M059J (cell line): Measurements from ENCODE around the gene PCBP3. TPM values are rescaled to one million over a fixed set of nuclear protein-coding genes. Genes with fewer than 3 reads are reported as not detected.
A peak's percentile ranks its signal among the peaks of the same experiment; 100 is the strongest.
"Not testable (repeated sequence)": the region's sequence is repeated elsewhere in the genome, so short reads cannot be mapped to it uniquely, and the experiment has no call there.

Experiments used
- DNase-seq: peaks from one replicate; pipeline ENCODE4 v3.0.0-alpha.2; 2012; ENCODE audit warnings: low read depth
- total RNA-seq: library from RNA; depleted of rRNA; stranded (reverse); fragments of >200 nt; shearing (Covaris generic); gene quantifications from 2 replicates; pipeline ENCODE4 v1.2.3, GENCODE V29; 2014

The PCBP3 gene
- total RNA-seq, 1 experiment from 2014 or later: 0.10 TPM

DNA sequence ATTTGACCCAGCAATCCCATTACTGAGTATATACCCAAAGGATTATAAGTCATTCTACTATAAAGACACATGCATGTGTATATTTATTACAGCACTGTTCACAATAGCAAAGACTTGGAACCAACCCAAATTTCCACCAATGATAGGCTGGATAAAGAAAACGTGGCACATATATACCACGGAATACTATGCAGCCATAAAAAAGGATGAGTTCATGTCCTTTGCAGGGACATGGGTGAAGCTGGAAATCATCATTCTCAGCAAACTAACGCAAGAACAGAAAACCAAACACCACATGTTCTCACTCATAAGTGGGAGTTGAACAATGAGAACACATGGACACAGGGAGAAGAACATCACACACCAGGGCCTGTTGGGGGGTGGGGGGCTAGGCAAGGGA, 165.1 kb downstream of the PCBP3 start:
- not testable (repeated sequence) for DNase-seq

DNA sequence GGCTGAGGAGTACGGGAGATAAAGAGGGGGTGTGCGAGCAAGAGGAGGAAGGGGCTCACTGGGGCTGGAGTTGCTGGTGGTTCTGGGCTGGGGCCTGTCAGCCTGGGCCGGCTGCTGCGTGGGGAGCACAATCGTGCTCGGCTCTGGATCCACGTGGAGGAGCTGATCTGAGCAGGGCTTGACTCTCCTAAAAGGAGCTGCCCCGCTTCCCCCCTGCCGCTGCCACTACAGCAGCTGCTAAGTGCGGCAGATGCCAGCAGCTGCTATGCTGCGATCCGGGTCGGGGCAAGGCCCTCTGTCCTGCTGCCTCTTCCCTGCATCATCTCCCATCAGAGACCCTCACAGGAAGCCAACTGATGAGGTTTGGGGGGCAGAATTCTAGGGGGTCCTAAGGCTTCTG, 165.9 kb downstream of the PCBP3 start:
- DNase-seq: no peak

DNA sequence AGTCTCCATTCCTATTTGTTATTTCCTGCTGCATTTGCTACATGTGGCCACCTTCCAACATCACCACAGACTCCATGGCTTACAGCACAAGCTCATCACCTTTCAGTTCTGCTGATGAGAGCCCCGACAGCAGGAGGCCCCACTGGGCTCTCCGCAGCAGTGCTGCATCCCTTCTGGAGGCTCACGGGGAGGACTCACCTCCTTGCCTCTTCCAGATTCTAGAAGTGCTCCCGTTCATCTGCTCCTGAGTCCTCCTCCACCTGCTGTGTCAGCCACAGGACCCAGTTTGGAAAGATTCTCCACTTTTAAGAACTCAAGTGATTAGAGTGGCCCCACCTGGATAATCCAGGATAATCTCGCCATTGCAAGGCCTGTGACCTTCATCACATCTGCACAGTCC, 167.6 kb downstream of the PCBP3 start:
- no peak for DNase-seq

DNA sequence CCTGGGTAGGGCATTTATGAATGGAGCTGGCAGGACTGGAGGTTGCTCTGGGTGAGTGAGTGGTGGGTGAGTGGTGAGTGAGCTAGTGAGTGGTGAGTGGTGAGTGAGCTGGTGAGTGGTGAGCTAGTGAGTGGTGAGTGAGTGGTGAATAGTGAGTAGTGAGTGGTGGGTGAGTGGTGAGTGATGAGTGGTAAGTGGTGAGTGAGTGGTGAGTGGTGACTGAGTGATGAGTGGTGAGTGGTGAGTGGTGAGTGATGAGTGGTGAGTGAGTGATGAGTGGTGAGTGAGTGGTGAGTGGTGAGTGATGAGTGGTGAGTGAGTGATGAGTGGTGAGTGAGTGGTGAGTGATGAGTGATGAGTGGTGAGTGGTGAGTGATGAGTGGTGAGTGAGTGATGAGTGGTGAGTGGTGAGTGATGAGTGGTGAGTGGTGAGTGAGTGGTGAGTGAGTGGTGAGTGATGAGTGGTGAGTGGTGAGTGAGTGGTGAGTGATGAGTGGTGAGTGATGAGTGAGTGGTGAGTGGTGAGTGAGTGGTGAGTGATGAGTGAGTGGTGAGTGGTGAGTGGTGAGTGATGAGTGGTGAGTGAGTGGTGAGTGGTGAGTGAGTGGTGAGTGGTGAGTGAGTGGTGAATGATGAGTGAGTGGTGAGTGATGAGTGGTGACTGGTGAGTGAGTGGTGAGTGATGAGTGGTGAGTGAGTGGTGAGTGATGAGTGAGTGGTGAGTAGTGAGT, 170.8 kb downstream of the PCBP3 start:
- DNase-seq: not testable (repeated sequence)

DNA sequence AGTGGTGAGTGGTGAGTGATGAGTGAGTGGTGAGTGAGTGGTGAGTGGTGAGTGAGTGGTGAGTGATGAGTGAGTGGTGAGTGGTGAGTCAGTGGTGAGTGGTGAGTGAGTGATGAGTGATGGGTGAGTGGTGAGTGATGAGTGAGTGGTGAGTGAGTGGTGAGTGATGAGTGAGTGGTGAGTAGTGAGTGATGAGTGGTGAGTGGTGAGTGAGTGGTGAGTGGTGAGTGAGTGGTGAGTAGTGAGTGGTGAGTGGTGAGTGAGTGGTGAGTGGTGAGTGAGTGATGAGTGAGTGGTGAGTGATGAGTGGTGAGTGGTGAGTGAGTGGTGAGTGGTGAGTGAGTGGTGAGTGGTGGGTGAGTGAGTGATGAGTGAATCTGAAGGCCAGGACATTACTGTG, 172.3 kb downstream of the PCBP3 start:
- not testable (repeated sequence) for DNase-seq

DNA sequence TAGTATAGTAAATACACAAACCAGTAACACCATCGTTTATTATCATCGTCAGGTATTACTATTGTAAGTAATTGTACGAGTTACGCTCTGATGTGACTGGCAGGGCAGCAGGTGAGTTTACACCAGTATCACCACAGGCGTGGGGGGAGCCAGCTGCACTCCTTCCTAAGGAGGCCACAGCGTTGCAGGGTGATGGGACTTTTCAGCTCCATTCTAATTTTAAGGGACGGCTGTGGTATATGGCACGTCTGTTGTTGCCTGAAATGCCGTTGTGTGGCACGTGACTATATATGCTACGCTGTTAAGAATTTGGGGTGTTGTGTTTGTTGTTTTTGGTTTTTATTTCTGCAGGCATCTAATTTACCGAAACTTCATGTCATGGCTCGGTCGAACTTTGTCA, 173.3 kb downstream of the PCBP3 start:
- DNase-seq: no peak

DNA sequence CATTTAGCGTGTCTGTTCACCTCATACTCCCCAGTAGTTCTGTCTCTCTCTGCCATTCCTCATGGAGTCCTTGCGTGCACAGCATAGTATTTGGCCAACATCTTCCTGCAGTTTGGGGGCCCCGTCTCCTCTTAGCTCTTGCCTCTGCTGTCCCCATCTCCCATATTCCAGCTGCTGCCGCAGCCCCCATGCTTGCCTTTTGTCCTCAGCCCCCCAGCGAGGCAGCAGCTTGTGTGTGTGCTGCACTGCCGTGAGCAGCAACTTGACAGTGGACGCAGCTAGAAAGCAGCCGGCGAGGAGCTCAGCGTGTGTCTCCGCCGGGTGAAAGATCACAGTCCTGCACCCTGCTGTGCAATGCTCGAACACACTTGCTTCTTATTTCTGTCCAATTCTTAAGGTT, 173.8 kb downstream of the PCBP3 start:
- no peak for DNase-seq

DNA sequence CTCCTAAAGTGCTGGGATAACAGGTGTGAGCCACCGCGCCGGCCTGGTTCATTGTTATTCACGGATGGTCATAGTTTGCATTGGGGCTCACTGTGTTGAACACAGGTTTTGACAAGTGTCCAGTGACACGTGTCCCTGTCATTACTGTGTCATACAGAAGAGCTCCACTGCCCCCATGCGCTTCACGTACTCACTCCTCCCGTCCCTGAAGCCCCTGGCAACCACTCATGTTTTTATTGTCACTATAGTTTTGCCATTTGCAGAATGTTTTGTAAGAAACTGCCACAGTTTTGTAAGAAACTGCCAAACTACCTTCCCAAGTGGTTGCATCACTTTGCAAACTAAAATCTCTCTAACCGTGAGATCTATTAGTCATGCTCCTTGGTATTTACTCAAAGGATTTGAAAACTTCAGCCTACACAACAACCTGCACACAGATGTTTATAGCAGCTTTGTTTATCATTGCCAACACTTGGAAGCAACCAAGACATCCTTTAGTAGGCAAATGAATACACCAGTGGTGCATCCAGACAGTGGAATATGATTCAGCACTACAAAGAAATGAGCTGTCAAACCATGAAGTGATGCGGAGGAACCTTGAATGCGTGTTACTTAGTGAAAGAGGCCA, 174.9 kb downstream of the PCBP3 start:
- peak; percentile 88 for DNase-seq

DNA sequence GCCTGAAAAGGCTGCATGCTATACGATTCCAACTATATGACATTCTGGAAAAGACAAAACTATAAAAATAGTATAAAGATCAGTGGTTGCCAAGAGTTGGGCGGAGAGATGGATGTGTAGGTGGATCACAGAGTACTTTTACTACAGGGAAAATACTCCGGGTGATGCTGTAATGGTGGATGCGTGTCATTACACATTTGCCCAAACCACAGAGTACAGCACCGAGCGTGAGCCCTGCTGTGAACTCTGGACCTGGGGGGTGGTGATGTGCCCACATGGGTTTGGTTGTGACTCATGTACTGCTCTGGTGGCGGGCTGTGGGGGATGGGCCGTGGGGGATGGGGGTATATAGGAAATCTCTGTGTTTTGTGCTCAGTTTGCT, 175.4 kb downstream of the PCBP3 start:
- DNase-seq: peak; percentile 89

DNA sequence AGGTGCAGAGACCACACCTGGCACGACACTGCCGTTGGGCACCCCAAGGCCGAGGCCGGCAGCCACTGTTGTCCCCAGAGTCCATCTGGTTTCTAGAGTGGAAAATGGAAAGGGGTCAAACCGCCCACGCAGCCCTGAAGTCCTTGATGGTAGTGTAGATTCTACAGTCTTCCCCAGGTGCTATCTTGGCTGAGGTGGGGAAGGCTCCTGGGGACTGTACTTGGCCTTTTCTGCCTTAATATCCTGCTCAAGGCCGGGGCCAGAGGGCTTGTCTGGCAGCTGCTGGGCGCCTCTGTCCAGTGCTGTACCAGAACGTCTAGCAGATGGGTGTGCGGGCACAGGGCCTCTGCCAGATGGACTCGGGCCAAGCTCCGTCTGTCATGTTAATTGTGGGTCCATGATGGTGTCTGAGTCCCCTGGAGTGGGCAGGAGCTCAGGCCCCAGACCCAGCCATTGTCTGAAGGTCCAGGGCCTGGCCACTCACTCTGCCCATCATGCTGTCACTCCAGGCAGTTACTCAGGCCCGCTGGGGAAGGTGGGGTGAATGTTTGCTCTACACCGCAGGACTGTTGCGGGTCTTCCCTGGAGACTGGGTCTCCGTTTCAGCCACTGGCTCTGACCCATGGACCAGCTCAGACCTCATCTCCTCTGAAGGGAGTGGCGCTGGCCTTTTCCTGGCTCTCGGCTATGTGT, 176.1 kb downstream of the PCBP3 start:
- peak; percentile 15 for DNase-seq

DNA sequence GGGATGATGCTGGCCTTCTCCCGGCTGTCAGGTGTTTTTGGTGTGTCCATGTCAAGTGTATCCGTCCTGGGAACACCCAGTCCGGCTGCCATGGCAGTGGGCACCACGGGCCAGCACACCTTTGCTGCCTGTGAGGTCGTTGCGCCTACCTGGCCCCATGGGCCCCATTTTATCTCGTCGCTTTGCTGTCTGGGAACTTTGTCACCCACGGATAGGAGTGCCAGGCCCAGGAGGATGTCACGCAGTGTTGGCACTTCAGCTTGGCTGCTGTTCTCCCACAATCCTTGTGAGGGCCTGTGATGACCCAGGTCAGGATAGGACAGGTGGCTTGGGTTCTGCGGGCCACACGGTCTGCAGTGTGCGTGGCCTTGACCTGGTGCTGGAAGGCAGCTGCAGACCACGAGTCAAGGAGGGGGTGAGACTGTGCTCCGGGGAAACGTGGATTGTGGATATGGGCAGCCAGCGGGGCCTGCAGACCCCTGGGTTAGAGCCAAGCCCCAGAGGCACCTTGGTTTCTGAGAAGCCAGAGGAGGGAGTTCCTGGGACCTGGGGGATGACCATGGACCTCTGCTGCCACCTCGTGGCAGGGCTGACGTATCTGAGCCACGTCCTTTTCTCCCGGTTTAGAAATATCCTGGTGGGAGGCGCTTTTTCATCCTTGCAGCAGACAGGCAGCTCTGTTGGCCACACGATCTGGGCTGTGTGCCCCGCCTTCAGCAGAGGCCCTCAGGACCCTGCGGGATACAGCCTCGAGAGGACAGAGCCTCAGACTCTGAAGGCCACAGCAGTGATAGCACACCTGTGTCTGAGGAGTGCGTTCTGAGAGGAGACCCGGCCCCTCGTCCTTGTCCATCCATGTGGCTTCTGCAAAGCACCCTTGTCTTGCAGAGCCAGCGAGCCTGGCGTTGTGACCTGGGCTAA, 176.9 kb downstream of the PCBP3 start:
- DNase-seq: peak; percentile 86

DNA sequence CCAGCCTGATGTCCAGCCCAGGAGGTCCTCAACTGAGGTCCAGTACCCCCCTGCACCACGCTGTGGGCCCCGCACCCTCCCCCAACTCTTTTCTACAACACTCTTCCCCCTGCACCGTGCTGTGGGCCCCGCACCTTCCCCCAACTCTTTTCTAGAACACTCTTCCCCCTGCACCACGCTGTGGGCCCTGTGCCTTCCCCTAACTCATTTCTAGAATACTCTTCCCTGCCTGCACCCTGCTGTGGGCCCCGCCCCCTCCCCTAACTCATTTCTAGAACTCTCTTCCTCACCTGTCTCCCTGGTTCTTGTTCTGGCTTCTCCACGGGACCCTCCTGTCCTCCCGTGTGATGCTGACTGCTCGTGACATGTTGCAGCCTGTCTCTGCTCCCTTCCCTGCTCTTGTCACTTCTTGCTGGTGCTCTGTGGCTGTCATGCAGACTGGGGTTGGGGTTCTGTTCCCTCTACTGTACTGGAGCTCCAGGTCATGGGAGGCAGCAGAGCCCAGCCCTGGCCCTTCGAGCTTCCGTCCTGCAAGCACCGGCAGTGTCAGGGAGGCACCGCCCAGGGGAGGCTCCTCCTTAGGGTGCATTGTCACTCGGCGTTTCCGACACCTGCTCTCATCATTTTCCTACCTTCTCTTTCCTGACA, 177.9 kb downstream of the PCBP3 start:
- no peak for DNase-seq

DNA sequence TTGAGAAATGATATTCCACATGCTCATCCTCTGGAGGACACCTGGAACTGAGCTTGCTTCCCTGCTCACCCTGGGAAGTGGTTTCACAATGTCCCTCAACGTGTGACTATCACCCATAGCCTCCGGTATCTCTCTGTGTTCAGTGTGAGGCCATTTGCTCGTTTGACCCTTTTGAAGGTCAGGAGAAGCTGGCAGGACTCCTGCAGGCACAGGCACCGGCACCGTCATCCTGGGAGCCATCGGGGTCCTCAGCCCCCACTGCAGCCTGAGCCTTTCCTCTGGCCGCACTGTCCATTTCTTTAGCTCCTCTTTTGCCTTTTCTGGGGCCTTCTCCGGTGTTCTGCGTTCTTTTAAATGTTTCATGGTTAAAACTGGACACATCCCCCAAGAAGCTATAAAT, 178.5 kb downstream of the PCBP3 start:
- DNase-seq: no peak

DNA sequence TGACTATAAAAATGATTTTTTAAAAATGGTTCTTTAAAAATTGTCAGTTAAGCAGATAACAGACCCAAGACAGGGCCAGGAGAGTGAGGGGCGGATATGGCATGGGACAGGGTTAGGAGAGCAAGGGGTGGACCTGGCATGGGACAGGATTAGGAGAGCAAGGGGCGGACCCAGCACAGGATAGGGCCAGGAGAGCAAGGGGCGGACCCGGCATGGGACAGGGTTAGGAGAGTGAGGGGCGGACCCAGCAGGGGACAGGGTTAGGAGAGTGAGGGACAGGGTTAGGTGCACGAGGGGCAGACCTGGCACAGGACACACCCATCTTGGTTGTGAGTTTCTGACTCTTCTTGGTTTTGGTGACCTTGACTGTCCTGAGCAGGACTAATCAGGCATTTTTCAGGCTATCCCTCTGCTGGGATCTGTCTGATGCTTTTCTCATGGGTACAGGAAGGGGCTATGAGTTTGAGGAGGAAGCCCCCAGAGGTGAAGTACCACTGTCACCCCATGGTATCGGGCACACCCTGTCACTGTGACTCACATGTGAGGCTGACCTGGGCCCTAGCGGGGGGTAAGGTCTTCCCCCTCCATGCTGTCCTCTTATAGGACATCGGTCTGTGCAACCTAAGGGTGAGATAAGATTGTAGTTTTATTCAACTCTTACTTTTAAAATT, 179.0 kb downstream of the PCBP3 start:
- no peak for DNase-seq

DNA sequence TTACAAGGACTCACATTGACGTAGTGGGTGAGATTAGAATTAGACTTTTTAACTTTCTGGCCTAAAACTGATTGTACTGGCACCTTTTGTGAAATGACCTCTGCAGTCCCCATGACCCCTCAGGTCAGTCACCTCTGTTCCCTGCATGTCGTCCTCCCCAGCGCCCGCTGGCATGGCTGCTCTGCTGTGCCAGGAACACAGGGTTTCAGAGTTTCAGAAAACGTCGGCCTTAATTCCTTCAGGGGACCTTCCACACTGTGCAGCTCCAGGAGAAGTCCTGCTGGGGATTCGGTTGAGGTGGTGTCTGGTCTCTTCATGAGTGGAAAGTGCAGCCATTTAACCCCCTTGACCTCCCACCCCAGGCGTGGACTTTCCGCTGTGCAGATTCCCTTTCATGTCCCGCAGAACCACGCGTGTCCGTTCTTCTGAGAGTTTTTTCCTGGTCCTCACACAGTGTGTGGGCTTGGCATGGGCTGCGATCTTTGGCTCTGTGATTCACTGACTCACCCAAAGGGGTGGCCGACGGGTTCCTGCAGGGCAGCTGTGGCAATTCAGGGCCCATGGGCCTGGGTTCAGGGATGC, 179.7 kb downstream of the PCBP3 start:
- no peak for DNase-seq

DNA sequence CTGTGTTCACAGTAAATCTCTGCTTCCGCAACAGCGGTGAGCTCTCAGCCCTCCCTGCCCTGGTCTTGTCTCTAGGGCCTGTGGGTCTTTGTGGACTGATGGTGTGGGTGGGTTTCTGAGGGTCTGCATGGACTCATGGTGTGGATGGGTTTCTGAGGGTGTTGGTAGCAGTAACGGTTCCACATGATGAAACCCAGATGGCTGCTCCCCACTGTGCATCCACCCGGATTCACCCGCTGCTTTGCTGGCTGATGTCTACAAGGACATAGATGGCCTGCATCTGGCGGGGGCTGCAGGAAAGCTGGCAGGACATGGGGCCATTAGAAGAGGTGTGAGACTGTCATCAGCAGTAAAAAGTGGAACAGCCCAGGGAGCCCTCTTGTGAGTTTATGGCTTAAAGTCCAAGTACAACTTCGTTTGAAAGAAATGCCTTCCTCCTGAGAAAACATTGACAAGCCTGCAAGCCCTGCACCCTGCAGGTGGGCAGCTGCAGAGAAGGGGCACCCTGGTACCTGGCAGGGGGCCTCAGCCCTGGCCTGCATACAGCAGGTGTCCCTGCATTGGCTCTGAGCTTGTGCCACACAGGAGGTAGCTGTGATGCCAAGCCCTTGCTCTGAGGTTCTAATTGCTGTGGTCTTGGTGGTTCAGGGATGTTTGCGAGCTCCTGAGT, 181.2 kb downstream of the PCBP3 start:
- no peak for DNase-seq

DNA sequence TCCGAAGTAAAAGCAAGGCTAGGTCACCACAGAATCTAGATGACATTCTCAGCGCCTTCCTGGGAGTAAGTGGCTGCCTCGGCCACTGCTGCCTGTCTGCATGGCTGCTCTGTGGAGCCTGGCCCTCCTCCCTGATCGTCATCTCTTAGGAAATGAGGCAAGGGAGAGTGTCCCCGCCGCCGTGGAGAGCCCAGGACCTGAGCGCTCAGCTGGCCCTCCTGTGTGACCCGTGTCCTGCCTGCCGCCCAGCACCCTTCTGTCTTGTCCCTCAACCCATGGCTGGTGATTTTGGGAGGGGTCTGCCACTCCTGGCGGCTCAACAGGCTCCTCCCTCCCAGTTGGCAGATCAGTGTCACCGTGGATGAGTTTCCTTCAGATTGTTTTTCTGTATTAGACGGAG, 181.7 kb downstream of the PCBP3 start:
- DNase-seq: no peak

DNA sequence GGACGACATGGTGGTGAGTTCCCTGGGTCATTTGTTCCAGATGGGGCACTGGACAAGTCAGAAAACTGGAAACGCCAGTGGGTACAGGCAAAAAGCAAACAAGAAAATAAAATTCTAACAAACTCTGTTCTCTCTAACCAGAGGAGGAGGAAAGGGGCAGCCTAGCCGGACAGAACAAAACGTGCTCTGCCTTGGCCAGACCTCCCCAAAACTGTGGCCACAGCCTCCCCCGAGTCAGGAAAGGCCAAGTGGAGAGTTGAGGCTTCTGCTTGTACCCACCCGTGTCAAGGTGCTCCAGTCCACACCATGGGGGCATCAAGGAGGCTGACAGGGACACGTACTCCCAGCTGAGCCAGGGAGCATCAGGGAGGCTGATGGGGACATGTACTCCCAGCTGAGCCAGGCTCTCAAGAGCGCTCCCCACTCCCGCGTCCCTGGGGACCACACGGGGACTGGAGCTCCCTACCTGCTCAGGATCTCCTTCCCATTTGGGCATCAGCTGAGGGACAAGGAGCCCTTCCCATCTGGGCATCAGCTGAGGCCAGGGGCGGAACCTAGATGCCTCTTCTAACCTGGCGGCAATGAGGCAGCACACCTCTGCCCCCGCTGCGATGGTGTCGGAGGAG, 183.3 kb downstream of the PCBP3 start:
- no peak for DNase-seq

DNA sequence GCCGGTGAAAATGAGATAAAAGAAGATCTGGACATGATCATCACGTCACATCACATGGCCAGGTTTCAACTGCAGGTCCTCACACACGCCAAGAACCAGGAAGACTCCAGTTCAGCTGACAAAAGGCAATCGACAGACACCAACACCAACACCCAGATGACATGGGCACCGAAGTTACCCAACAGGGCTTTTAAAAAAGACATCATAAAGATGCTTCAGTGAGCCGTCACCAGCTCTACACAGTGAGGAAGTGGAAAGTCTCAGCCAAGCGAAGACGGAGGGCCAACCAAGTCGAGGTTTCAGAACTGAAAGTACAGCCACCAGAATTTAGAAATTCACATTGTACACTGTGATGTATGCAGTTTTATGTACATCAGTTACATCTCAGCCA, 183.8 kb downstream of the PCBP3 start:
- no peak for DNase-seq
